ENCODE data around the gene CASZ1.

GRCh38 chr1:10696977-10697376 is 99.5 kb downstream of the CASZ1 start:
- no peak for TF ChIP-seq CTCF (IDR thresholded peaks at IDR 0.05)
- no peak for TF ChIP-seq POLR2A (IDR thresholded peaks at IDR 0.05)

Measured in thyroid gland (tissue), 4 donors.